ENCODE measurements around the gene PPT2.

PPT2 gene

GRCh38 chr6:32127717-32128592 lies 26.0 kb upstream of the PPT2 start, which contains the start of gene ATF6B:
Gene ATF6B, minus strand, starts transcription at chr6:32128246. Its CDS starts 39 bp downstream, at chr6:32128207.
- Histone ChIP-seq H3K4me1 (peaks cover 0 to 43% (median 34%) of the 10 kb centered on the region in 4 donors), H3K36me3 (peaks cover 31 to 40% (median 32%) of the 10 kb centered on the region in 3 donors), H3K4me3 (peak within 1 kb of the TSS; percentile 65 to 94), H3K27ac (peak within 1 kb of the TSS; percentile 89 to 93), H3K9me3 (no peaks in the 10 kb centered on the region), H3K27me3 (no peaks in the 10 kb centered on the region)
- TF ChIP-seq CTCF (IDR thresholded peaks at IDR 0.05): no peak
- intact Hi-C loops (cut with DNase I; ENCODE audit: low total_unique reads): no loop called here
- peak; percentile 100 for DNase-seq

GRCh38 chr6:32128751-32129296 lies 25.1 kb upstream of the PPT2 start:
- peak in 1 of 2 donors; percentile 69 for DNase-seq
- H3K9me3 ChIP-seq: no peaks in the 10 kb centered on the region
- peaks cover 0 to 43% (median 34%) of the 10 kb centered on the region in 4 donors for H3K4me1 ChIP-seq
- no peak for TF ChIP-seq CTCF (IDR thresholded peaks at IDR 0.05)
- peak overlapping the region; percentile 65 to 94 for H3K4me3 ChIP-seq
- H3K27ac ChIP-seq: peak overlapping the region; percentile 68 to 89
- H3K27me3 ChIP-seq: no peaks in the 10 kb centered on the region
- intact Hi-C loops (cut with DNase I; ENCODE audit: low total_unique reads): no loop called here
- peaks cover 23 to 31% (median 25%) of the 10 kb centered on the region in 3 donors for H3K36me3 ChIP-seq

GRCh38 chr6:32129297-32130088 lies 24.4 kb upstream of the PPT2 start:
- TF ChIP-seq CTCF (IDR thresholded peaks at IDR 0.05): no peak
- Histone ChIP-seq H3K36me3 (peaks cover 17 to 25% (median 19%) of the 10 kb centered on the region in 3 donors), H3K9me3 (no peaks in the 10 kb centered on the region), H3K27ac (peak overlapping the region; percentile 68 to 89), H3K4me1 (peaks cover 0 to 43% (median 34%) of the 10 kb centered on the region in 4 donors), H3K27me3 (no peaks in the 10 kb centered on the region), H3K4me3 (peak overlapping the region; percentile 65 to 94)
- intact Hi-C loops (cut with DNase I; ENCODE audit: low total_unique reads): no loop called here
- DNase-seq: no peak

GRCh38 chr6:32131439-32131948 lies 22.4 kb upstream of the PPT2 start:
- DNase-seq: no peak
- peaks cover 0 to 6% (median under 1%) of the 10 kb centered on the region in 3 donors for H3K36me3 ChIP-seq
- TF ChIP-seq CTCF (IDR thresholded peaks at IDR 0.05): no peak
- H3K9me3 ChIP-seq: no peaks in the 10 kb centered on the region
- H3K4me3 ChIP-seq: no peak overlapping the region
- H3K27me3 ChIP-seq: no peaks in the 10 kb centered on the region
- H3K4me1 ChIP-seq: peaks cover 0 to 33% (median 26%) of the 10 kb centered on the region in 4 donors
- H3K27ac ChIP-seq: no peak overlapping the region
- intact Hi-C loops (cut with DNase I; ENCODE audit: low total_unique reads): no loop called here

GRCh38 chr6:32132110-32132509 lies 21.8 kb upstream of the PPT2 start:
- intact Hi-C loops (cut with DNase I; ENCODE audit: low total_unique reads): no loop called here
- Histone ChIP-seq H3K4me1 (peaks cover 0 to 27% (median 21%) of the 10 kb centered on the region in 4 donors), H3K4me3 (no peak overlapping the region), H3K36me3 (no peaks in the 10 kb centered on the region), H3K27ac (no peak overlapping the region), H3K9me3 (no peaks in the 10 kb centered on the region), H3K27me3 (no peaks in the 10 kb centered on the region)
- DNase-seq: no peak
- TF ChIP-seq CTCF (IDR thresholded peaks at IDR 0.05): no peak
